GM19467 (cell line): ENCODE data around the gene GNB2.
"Not testable (repeated sequence)": the region's sequence is repeated elsewhere in the genome, so short reads cannot be mapped to it uniquely, and the experiment has no call there.

ENCODE experiments used
- ATAC-seq: cut with Tn5 transposase; IDR thresholded peaks from one replicate; pipeline ENCODE4 v1.9.1; 2021; ENCODE audit warnings: mild to moderate bottlenecking, moderate library complexity; ENCODE audit not compliant: unreplicated experiment

GNB2 gene

GRCh38 chr7:100693312-100694097 lies 20.0 kb downstream of the GNB2 start:
- ATAC-seq = peak; percentile 18

DNA sequence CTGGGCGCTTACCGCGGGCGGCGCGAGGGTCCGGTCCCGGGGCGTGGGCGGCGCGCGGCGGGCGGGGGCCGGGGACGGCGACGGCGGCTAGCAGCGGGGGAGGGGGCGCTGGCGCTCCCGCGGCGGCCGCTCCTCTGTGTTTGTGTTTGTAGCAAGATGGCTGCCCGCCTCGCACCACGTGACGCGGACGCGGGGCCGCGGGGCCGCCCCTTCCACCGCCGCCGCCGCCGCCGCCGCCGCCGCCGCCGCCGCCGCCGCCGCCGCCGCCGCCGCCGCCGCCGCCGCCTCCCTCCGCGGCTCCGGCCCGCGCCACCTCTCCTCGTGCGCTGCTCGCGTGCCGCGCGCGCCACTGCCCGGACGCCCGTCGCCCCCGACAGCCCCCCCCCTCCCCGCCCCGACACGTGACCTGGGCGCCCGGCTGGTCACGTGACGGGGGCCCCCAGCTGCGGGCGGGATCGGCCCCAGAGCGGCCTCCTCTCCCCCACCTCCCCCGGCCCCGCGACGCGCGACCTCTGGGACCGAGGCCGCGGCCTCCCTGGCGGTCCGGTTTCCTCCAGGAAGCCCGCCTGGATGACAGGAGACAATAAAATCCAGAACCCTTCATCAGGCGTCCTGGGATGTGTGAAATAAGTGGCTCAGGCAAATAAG lies 20.7 kb downstream of the GNB2 start, which contains the start of gene GIGYF1:
TSS of gene GIGYF1 (minus strand) at position 153 of the 648 bp plus-strand sequence. CDS start 6,012 bp downstream, outside the sequence.
- ATAC-seq = peak; percentile 42

DNA sequence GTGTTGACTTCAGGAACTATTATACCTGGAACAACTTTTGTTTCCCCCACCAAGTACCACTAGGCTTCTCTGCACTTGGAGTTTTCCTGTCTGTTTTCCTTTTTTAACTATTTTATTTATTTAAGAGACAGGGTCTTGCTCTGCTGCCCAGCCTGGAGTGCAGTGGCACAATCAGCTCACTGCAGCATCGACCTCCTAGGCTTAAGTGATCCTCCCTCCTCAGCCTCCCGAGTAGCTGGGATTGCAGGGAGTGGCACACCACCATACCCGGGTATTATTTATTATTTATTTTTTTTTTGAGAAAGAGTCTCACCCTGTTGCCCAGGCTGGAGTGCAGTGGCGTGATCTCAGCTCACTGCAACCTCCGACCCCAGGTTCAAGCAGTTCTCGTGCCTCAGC lies 22.6 kb downstream of the GNB2 start:
- ATAC-seq = no peak

- no peak for ATAC-seq
Observed at GRCh38 chr7:100699018-100699417, 25.5 kb downstream of the GNB2 start.

- not testable (repeated sequence) for ATAC-seq
Observed at GRCh38 chr7:100701089-100701488, 27.5 kb downstream of the GNB2 start.

- peak; percentile 56 for ATAC-seq
Observed at GRCh38 chr7:100705320-100705752, 31.8 kb downstream of the GNB2 start.

DNA sequence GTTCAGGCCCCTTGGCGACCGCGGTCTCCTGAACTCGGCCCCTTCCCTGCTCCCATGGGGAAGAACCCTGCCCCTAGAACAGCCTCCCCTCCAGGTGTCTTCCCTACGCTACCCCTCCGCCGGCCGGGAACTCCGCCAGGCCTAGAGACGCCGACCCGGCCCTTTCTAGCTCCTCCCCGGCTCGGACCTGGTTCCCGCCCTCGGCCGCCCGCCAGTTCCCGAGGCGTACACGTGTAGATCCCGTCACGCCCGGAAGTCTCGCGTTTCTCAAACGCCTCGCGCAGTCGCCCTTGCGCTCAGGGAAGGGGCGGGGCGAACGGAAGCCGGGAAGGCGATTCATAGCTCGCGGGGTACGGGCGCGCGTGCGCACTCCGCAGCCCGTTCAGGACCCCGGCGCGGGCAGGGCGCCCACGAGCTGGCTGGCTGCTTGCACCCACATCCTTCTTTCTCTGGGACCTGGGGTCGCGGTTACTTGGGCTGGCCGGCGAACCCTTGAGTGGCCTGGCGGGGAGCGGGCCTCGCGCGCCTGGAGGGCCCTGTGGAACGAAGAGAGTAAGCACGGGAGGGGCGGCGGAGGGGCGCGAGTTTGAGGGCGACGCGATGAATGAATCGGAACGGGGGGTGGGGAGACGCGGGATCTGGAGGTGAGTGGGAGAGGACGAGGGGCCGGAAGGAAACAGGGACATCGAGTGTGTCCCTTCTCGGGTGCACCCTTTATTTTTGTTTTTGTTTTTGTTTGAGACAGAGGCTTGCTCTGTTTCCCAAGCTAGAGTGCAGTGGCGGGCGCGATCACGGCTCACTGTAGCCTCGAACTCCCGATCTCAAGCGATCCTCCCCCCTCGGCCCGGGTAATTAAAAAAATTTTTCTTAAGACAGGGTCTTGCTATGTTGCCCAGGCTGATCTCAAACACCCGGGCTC lies 32.5 kb downstream of the GNB2 start, which contains the start of gene POP7:
TSS of gene POP7 (plus strand) at position 369 of the 919 bp plus-strand sequence. CDS start 710 bp downstream, outside the sequence.
- peak; percentile 87 for ATAC-seq

DNA sequence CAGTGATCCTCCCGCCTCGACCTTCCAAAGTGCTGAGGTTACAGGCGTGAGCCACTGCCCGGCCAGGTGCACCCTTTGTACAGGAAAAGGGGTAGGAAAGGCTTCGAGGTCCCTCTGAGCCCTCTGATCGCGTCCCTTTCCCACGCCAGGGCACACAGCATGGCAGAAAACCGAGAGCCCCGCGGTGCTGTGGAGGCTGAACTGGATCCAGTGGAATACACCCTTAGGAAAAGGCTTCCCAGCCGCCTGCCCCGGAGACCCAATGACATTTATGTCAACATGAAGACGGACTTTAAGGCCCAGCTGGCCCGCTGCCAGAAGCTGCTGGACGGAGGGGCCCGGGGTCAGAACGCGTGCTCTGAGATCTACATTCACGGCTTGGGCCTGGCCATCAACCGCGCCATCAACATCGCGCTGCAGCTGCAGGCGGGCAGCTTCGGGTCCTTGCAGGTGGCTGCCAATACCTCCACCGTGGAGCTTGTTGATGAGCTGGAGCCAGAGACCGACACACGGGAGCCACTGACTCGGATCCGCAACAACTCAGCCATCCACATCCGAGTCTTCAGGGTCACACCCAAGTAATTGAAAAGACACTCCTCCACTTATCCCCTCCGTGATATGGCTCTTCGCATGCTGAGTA lies 33.3 kb downstream of the GNB2 start:
- ATAC-seq = no peak

- ATAC-seq = no peak
Observed at GRCh38 chr7:100708395-100708794, 34.9 kb downstream of the GNB2 start.

GRCh38 chr7:100710452-100710851 lies 36.9 kb downstream of the GNB2 start:
- ATAC-seq = no peak

DNA sequence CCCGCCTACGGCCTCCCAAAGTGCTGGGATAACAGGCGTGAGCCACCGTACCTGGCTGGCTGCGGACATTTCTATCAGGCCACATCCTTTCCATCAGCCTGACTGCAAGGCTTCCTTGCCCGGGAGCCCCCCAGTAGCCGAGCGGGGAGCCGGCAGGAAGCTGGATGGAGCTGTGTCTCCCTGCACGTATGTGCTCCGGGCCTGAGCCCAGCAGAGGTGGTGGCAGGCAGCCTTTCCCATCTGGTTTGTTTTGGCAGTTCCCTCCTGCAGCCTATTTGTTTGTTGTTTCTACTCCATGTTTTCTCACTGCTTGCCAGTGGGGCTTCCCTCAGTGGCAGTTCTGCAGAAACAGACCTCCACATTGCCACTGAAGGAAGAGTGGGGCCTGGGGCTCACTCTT lies 37.8 kb downstream of the GNB2 start:
- no peak for ATAC-seq

- ATAC-seq = no peak
Observed at GRCh38 chr7:100714725-100715124, 41.2 kb downstream of the GNB2 start.

- ATAC-seq = not testable (repeated sequence)
Observed at GRCh38 chr7:100717073-100717472, 43.5 kb downstream of the GNB2 start.

- no peak for ATAC-seq
Observed at GRCh38 chr7:100719523-100720278, 46.2 kb downstream of the GNB2 start.

DNA sequence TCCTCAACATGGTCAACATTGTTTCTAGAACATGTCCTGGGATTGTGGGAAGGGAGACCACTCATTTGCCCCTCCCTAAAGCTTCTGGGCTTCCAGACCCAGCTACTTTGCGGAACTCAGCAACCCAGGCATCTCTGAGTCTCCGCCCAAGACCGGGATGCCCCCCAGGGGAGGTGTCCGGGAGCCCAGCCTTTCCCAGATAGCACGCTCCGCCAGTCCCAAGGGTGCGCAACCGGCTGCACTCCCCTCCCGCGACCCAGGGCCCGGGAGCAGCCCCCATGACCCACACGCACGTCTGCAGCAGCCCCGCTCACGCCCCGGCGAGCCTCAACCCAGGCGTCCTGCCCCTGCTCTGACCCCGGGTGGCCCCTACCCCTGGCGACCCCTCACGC lies 46.7 kb downstream of the GNB2 start, which contains the start of gene EPO:
TSS of gene EPO (plus strand) at position 190 of the 392 bp plus-strand sequence. CDS start 513 bp downstream, outside the sequence.
- no peak for ATAC-seq

DNA sequence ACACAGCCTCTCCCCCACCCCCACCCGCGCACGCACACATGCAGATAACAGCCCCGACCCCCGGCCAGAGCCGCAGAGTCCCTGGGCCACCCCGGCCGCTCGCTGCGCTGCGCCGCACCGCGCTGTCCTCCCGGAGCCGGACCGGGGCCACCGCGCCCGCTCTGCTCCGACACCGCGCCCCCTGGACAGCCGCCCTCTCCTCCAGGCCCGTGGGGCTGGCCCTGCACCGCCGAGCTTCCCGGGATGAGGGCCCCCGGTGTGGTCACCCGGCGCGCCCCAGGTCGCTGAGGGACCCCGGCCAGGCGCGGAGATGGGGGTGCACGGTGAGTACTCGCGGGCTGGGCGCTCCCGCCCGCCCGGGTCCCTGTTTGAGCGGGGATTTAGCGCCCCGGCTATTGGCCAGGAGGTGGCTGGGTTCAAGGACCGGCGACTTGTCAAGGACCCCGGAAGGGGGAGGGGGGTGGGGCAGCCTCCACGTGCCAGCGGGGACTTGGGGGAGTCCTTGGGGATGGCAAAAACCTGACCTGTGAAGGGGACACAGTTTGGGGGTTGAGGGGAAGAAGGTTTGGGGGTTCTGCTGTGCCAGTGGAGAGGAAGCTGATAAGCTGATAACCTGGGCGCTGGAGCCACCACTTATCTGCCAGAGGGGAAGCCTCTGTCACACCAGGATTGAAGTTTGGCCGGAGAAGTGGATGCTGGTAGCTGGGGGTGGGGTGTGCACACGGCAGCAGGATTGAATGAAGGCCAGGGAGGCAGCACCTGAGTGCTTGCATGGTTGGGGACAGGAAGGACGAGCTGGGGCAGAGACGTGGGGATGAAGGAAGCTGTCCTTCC lies 47.3 kb downstream of the GNB2 start:
- ATAC-seq = no peak

DNA sequence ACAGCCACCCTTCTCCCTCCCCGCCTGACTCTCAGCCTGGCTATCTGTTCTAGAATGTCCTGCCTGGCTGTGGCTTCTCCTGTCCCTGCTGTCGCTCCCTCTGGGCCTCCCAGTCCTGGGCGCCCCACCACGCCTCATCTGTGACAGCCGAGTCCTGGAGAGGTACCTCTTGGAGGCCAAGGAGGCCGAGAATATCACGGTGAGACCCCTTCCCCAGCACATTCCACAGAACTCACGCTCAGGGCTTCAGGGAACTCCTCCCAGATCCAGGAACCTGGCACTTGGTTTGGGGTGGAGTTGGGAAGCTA lies 47.9 kb downstream of the GNB2 start:
- no peak for ATAC-seq

DNA sequence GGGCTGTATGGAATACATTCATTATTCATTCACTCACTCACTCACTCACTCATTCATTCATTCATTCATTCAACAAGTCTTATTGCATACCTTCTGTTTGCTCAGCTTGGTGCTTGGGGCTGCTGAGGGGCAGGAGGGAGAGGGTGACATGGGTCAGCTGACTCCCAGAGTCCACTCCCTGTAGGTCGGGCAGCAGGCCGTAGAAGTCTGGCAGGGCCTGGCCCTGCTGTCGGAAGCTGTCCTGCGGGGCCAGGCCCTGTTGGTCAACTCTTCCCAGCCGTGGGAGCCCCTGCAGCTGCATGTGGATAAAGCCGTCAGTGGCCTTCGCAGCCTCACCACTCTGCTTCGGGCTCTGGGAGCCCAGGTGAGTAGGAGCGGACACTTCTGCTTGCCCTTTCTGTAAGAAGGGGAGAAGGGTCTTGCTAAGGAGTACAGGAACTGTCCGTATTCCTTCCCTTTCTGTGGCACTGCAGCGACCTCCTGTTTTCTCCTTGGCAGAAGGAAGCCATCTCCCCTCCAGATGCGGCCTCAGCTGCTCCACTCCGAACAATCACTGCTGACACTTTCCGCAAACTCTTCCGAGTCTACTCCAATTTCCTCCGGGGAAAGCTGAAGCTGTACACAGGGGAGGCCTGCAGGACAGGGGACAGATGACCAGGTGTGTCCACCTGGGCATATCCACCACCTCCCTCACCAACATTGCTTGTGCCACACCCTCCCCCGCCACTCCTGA lies 49.1 kb downstream of the GNB2 start:
- ATAC-seq = no peak
